Measurements from ENCODE around the gene ANXA11. TPM values are rescaled to one million over a fixed set of nuclear protein-coding genes. Genes with fewer than 3 reads are reported as not detected.
A peak's percentile ranks its signal among the peaks of the same experiment; 100 is the strongest.
"Not testable (repeated sequence)": the region's sequence is repeated elsewhere in the genome, so short reads cannot be mapped to it uniquely, and the experiment has no call there.

Gene ANXA11
- total and polyA plus RNA-seq, 3 experiments from 2014 or later: 211 to 292 (median 217) TPM

GRCh38 chr10:80203835-80204676, 1.3 kb downstream of the ANXA11 start:
- H3K9me3 ChIP-seq (ENCODE audit: low read length): no peaks in the 10 kb centered on the region
- peak overlapping the region; percentile 74 for H3K27ac ChIP-seq (ENCODE audit: low read depth, low read length)
- DNase-seq: peak in 1 of 5 donors; percentile 29
- peak overlapping the region; percentile 80 for H3K4me3 ChIP-seq (ENCODE audit: low read length)
- POLR2A ChIA-PET: interaction anchor here (0.9 to 5.2 kb wide), 3 partner anchors 16 to 51 kb away, joined by 3 to 66 read pairs (median 3); no protein-coding TSS in a partner anchor
- H3K27me3 ChIP-seq (ENCODE audit: insufficient read depth, low read length, poor library complexity, severe bottlenecking): no peaks in the 10 kb centered on the region
- Mint-ChIP-seq H3K9me3 (no peaks in the 10 kb centered on the region), H3K36me3 (peaks cover 0 to 30% (median 7%) of the 10 kb centered on the region in 3 donors), H3K4me3 (peak overlapping the region; percentile 82 to 97 (median 85)), H3K27me3 (no peaks in the 10 kb centered on the region), H3K4me1 (peaks cover 60 to 68% (median 64%) of the 10 kb centered on the region in 3 donors), H3K27ac (peak overlapping the region; percentile 85 to 97 (median 92))
- CTCF ChIA-PET: interaction anchor here (0.9 to 4.9 kb wide), 14 partner anchors 9 to 60 kb away, joined by 3 to 50 read pairs (median 6); no protein-coding TSS in a partner anchor
- H3K4me1 ChIP-seq (ENCODE audit: insufficient read depth, low read length): peaks cover 57% of the 10 kb centered on the region
- no peaks in the 10 kb centered on the region for H3K36me3 ChIP-seq (ENCODE audit: insufficient read depth, low read length)

- peaks cover 66 to 75% (median 71%) of the 10 kb centered on the region in 3 donors for H3K4me1 Mint-ChIP-seq
- POLR2A ChIA-PET: interaction anchor here (0.7 to 5.2 kb wide), 3 partner anchors 16 to 59 kb away, joined by 3 to 66 read pairs (median 4); no protein-coding TSS in a partner anchor
- no peaks in the 10 kb centered on the region for H3K9me3 ChIP-seq (ENCODE audit: low read length)
- peaks cover 63% of the 10 kb centered on the region for H3K4me1 ChIP-seq (ENCODE audit: insufficient read depth, low read length)
- peaks cover 0 to 35% (median 7%) of the 10 kb centered on the region in 3 donors for H3K36me3 Mint-ChIP-seq
- DNase-seq: peak; percentile 45 to 80 (median 68)
- peak overlapping the region; percentile 74 for H3K27ac ChIP-seq (ENCODE audit: low read depth, low read length)
- CTCF ChIA-PET: interaction anchor here (0.7 to 4.9 kb wide), 16 partner anchors 9 to 1149 kb away, joined by 3 to 50 read pairs (median 6); no protein-coding TSS in a partner anchor
- no peaks in the 10 kb centered on the region for H3K9me3 Mint-ChIP-seq
- peak overlapping the region; percentile 82 to 97 (median 85) for H3K4me3 Mint-ChIP-seq
- no peaks in the 10 kb centered on the region for H3K27me3 Mint-ChIP-seq
- H3K27me3 ChIP-seq (ENCODE audit: insufficient read depth, low read length, poor library complexity, severe bottlenecking): no peaks in the 10 kb centered on the region
- peak overlapping the region; percentile 80 for H3K4me3 ChIP-seq (ENCODE audit: low read length)
- H3K27ac Mint-ChIP-seq: peak overlapping the region; percentile 85 to 97 (median 92)
- H3K36me3 ChIP-seq (ENCODE audit: insufficient read depth, low read length): no peaks in the 10 kb centered on the region
Measured at GRCh38 chr10:80202934-80203834, 2.2 kb downstream of the ANXA11 start.

- H3K4me1 Mint-ChIP-seq: peaks cover 71 to 82% (median 76%) of the 10 kb centered on the region in 3 donors
Measured at GRCh38 chr10:80202530-80202929, 2.8 kb downstream of the ANXA11 start.

GRCh38 chr10:80201608-80202141, 3.7 kb downstream of the ANXA11 start:
- Histone ChIP-seq H3K27me3 (ENCODE audit: insufficient read depth, low read length, poor library complexity, severe bottlenecking) (no peaks in the 10 kb centered on the region), H3K9me3 (ENCODE audit: low read length) (no peaks in the 10 kb centered on the region), H3K27ac (ENCODE audit: low read depth, low read length) (no peak overlapping the region), H3K4me1 (ENCODE audit: insufficient read depth, low read length) (peaks cover 77% of the 10 kb centered on the region), H3K4me3 (ENCODE audit: low read length) (no peak overlapping the region), H3K36me3 (ENCODE audit: insufficient read depth, low read length) (no peaks in the 10 kb centered on the region)
- no peak for DNase-seq
- H3K27ac Mint-ChIP-seq: peak overlapping the region; percentile 64 to 96 (median 86)
- no peaks in the 10 kb centered on the region for H3K9me3 Mint-ChIP-seq
- H3K36me3 Mint-ChIP-seq: peaks cover 0 to 36% (median 7%) of the 10 kb centered on the region in 3 donors
- H3K4me3 Mint-ChIP-seq: peak overlapping the region; percentile 53 to 97 (median 82)
- ChIA-PET POLR2A (interaction anchor here (5.2 kb wide), 1 partner anchor 14 kb away, joined by 66 read pairs; no protein-coding TSS in a partner anchor), CTCF (interaction anchor here (2.2 to 4.9 kb wide), 2 partner anchors 11 to 14 kb away, joined by 7 to 50 read pairs; no protein-coding TSS in a partner anchor)
- H3K27me3 Mint-ChIP-seq: no peaks in the 10 kb centered on the region
- peaks cover 78 to 90% (median 85%) of the 10 kb centered on the region in 3 donors for H3K4me1 Mint-ChIP-seq

More at GRCh38 chr10:80202530-80202929, 2.8 kb downstream of the ANXA11 start:
- H3K36me3 Mint-ChIP-seq: peaks cover 0 to 36% (median 7%) of the 10 kb centered on the region in 3 donors
- H3K4me1 ChIP-seq (ENCODE audit: insufficient read depth, low read length): peaks cover 69% of the 10 kb centered on the region
- H3K9me3 Mint-ChIP-seq; H3K36me3 ChIP-seq (ENCODE audit: insufficient read depth, low read length); H3K27me3 ChIP-seq (ENCODE audit: insufficient read depth, low read length, poor library complexity, severe bottlenecking); H3K27me3 Mint-ChIP-seq; DNase-seq; H3K9me3 ChIP-seq (ENCODE audit: low read length); H3K27ac ChIP-seq (ENCODE audit: low read depth, low read length): not testable (repeated sequence)
- H3K4me3 ChIP-seq (ENCODE audit: low read length): peak overlapping the region; percentile 80
- ChIA-PET CTCF (interaction anchor here (1.6 to 4.9 kb wide), 3 partner anchors 10 to 15 kb away, joined by 7 to 50 read pairs (median 10); no protein-coding TSS in a partner anchor), POLR2A (interaction anchor here (0.7 to 5.2 kb wide), 2 partner anchors 15 to 58 kb away, joined by 4 to 66 read pairs; no protein-coding TSS in a partner anchor)
- peak overlapping the region in 7 of 8 donors; percentile 80 to 96 (median 90) for H3K27ac Mint-ChIP-seq
- peak overlapping the region; percentile 82 to 97 (median 85) for H3K4me3 Mint-ChIP-seq

GRCh38 chr10:80200687-80201086, 4.7 kb downstream of the ANXA11 start:
- no peak overlapping the region for H3K27ac ChIP-seq (ENCODE audit: low read depth, low read length)
- Mint-ChIP-seq H3K4me3 (peak overlapping the region in 4 of 7 donors; percentile 43 to 74 (median 55)), H3K27ac (peak overlapping the region in 7 of 8 donors; percentile 32 to 96 (median 55))

GRCh38 chr10:80200259-80200658, 5.1 kb downstream of the ANXA11 start:
- H3K4me1 ChIP-seq (ENCODE audit: insufficient read depth, low read length): peaks cover 81% of the 10 kb centered on the region
- H3K27ac Mint-ChIP-seq: peak overlapping the region in 4 of 8 donors; percentile 32 to 85 (median 41)
- CTCF ChIA-PET: interaction anchor here (0.9 to 1.2 kb wide), 2 partner anchors 24 to 56 kb away, joined by 3 to 4 read pairs; no protein-coding TSS in a partner anchor
- peaks cover 6% of the 10 kb centered on the region for H3K36me3 ChIP-seq (ENCODE audit: insufficient read depth, low read length)
- no peak overlapping the region for H3K4me3 ChIP-seq (ENCODE audit: low read length)
- H3K27ac ChIP-seq (ENCODE audit: low read depth, low read length): no peak overlapping the region
- no peaks in the 10 kb centered on the region for H3K9me3 ChIP-seq (ENCODE audit: low read length)
- H3K4me3 Mint-ChIP-seq: peak overlapping the region in 2 of 7 donors; percentile 43 to 62
- H3K27me3 Mint-ChIP-seq: no peaks in the 10 kb centered on the region
- no peaks in the 10 kb centered on the region for H3K27me3 ChIP-seq (ENCODE audit: insufficient read depth, low read length, poor library complexity, severe bottlenecking)
- peaks cover 0 to 43% (median 11%) of the 10 kb centered on the region in 3 donors for H3K36me3 Mint-ChIP-seq
- no peak for DNase-seq
- no peaks in the 10 kb centered on the region for H3K9me3 Mint-ChIP-seq
- POLR2A ChIA-PET: no interaction called here
- peaks cover 81 to 92% (median 87%) of the 10 kb centered on the region in 3 donors for H3K4me1 Mint-ChIP-seq

More at GRCh38 chr10:80200687-80201086, 4.7 kb downstream of the ANXA11 start:
- no peak for DNase-seq
- no peaks in the 10 kb centered on the region for H3K27me3 ChIP-seq (ENCODE audit: insufficient read depth, low read length, poor library complexity, severe bottlenecking)
- H3K36me3 ChIP-seq (ENCODE audit: insufficient read depth, low read length): peaks cover 2% of the 10 kb centered on the region
- peaks cover 0 to 42% (median 11%) of the 10 kb centered on the region in 3 donors for H3K36me3 Mint-ChIP-seq
- H3K4me3 ChIP-seq (ENCODE audit: low read length): no peak overlapping the region
- H3K9me3 Mint-ChIP-seq: no peaks in the 10 kb centered on the region
- H3K4me1 ChIP-seq (ENCODE audit: insufficient read depth, low read length): peaks cover 78% of the 10 kb centered on the region
- peaks cover 78 to 90% (median 85%) of the 10 kb centered on the region in 3 donors for H3K4me1 Mint-ChIP-seq
- ChIA-PET POLR2A (interaction anchor here (5.2 kb wide), 1 partner anchor 13 kb away, joined by 66 read pairs; no protein-coding TSS in a partner anchor), CTCF (interaction anchor here (0.9 to 2.2 kb wide), 3 partner anchors 10 to 56 kb away, joined by 3 to 7 read pairs (median 4); no protein-coding TSS in a partner anchor)
- H3K9me3 ChIP-seq (ENCODE audit: low read length): no peaks in the 10 kb centered on the region
- no peaks in the 10 kb centered on the region for H3K27me3 Mint-ChIP-seq

- Histone ChIP-seq H3K36me3 (ENCODE audit: insufficient read depth, low read length) (peaks cover 10% of the 10 kb centered on the region), H3K27ac (ENCODE audit: low read depth, low read length) (no peak overlapping the region), H3K9me3 (ENCODE audit: low read length) (no peaks in the 10 kb centered on the region), H3K4me3 (ENCODE audit: low read length) (no peak overlapping the region), H3K27me3 (ENCODE audit: insufficient read depth, low read length, poor library complexity, severe bottlenecking) (no peaks in the 10 kb centered on the region), H3K4me1 (ENCODE audit: insufficient read depth, low read length) (peaks cover 85% of the 10 kb centered on the region)
- peaks cover 0 to 47% (median 11%) of the 10 kb centered on the region in 3 donors for H3K36me3 Mint-ChIP-seq
- H3K27me3 Mint-ChIP-seq: no peaks in the 10 kb centered on the region
- DNase-seq: no peak
- H3K27ac Mint-ChIP-seq: peak overlapping the region in 3 of 8 donors; percentile 25 to 76 (median 26)
- H3K4me1 Mint-ChIP-seq: peaks cover 84 to 96% (median 91%) of the 10 kb centered on the region in 3 donors
- ChIA-PET CTCF (interaction anchor here (0.9 to 4.5 kb wide), 2 partner anchors 12 to 23 kb away, joined by 3 to 14 read pairs; no protein-coding TSS in a partner anchor), POLR2A (no interaction called here)
- H3K9me3 Mint-ChIP-seq: no peaks in the 10 kb centered on the region
- peak overlapping the region in 1 of 7 donors; percentile 14 for H3K4me3 Mint-ChIP-seq
Measured at GRCh38 chr10:80199828-80200227, 5.5 kb downstream of the ANXA11 start.
